Measurements from ENCODE around the gene SOBP.

The SOBP gene

DNA sequence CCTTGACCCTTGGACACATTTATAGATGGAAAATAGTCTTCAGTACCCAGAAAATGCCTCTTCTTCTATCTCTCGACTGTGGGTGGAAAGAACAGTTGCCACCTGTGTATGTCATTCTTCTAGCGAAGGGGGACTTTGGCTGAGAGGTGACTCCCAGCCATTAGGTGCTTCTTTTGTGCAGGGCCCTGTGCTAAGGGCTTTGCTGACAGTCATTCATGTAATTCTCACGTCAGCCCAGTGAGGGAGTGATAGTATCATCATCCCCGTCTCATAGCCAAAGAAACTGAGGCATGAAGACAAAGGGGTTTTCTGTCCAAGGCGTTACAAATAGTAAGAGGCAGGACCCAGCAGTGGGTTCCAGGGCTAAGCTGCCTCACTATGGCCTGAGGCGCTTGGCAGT, 173.4 kb downstream of the SOBP start:
- no peak for DNase-seq

DNA sequence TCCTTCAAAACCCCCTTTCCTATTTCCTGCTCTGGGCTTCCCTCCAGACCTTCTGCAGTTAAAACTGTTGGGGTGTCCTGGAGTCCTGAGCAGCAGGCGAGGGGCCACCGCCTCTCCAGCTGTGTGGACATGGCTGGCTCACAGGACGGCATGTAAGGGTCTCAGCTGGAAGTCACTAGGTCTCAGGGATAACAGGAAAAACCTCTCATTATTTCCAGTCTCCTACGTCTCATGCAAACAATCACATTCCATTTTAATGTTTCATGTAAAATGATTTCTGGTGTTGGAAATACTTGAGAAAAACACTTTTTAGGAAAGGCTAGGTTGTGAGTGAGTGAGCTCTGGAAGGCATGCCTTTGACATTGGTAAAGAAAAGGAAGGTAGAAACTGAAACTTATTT, 175.5 kb downstream of the SOBP start:
- DNase-seq, result no peak

GRCh38 chr6:107666084-107666980, 176.4 kb downstream of the SOBP start:
- no peak for DNase-seq

GRCh38 chr6:107666981-107667601, 177.2 kb downstream of the SOBP start:
- DNase-seq, result no peak

GRCh38 chr6:107667790-107668189, 177.9 kb downstream of the SOBP start:
- DNase-seq, result no peak

GRCh38 chr6:107668743-107669474, 179.0 kb downstream of the SOBP start:
- peak; percentile 23 for DNase-seq

GRCh38 chr6:107670792-107671199, 180.9 kb downstream of the SOBP start:
- no peak for DNase-seq

DNA sequence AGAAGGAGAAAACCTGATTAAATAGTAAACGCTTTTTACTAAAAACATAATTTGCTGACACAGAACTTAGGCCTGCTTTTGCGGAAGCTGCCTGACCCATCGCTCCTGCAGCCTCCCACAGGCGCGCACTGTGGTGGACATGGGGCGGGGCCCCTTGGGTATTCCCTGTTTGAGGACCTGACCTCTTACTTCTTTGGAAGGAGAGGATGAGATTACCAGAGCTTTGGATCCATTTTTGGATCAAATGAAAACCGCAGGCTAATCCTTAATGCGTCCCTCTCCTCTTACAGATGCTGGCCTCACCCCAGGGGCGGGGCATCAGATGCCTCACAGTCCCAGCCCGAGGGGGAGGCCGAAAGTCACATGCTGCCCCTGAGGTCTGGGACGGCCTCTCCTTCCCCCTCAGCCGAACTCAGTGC, 183.2 kb downstream of the SOBP start:
- no peak for DNase-seq

- peak; percentile 87 for DNase-seq
Measured at GRCh38 chr6:107674995-107675738, 185.2 kb downstream of the SOBP start.

- DNase-seq, result no peak
Measured at GRCh38 chr6:107676042-107676441, 186.1 kb downstream of the SOBP start.

DNA sequence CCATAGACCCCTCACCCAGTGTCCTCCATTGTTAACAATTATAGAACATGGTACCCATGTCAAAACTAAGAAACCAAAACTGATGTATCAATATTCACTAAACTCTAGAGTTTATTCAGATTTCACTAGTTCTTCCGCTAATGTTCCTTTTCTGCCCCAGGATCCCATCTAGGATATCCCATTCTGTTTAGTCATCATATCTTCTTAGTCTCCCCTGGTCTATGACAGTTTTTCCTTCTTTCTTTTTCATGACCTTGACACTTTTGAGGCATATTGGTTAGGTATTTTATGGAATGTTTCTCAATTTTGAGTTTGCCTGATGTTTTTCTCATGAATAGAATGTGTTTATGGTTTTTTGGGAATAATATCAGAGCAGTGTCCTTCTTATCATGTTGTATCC, 187.5 kb downstream of the SOBP start:
- no peak for DNase-seq

DNA sequence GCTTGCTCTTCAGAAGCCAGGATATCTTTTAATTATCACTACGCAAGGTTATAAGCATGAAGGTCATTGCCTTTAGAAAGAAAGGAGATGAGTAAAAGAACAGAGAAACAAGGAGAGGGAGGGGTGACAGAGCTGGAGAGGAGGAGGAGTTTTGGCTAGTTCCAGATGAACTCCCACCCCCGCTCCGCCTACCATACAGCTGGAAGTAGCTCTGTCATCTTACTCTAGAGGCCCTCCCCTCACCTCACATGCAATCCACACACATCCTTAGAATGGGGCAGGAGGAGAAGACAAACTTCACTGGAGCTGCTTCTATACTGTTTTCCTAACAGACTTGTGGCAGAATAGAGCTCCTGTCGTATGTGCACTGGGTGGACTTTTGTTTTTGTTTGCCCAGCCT, 189.5 kb downstream of the SOBP start:
- DNase-seq, result no peak

- no peak for DNase-seq
Measured at GRCh38 chr6:107682721-107683120, 192.8 kb downstream of the SOBP start.

- DNase-seq, result no peak
Measured at GRCh38 chr6:107683183-107683582, 193.3 kb downstream of the SOBP start.

- no peak for DNase-seq
Measured at GRCh38 chr6:107684996-107685395, 195.1 kb downstream of the SOBP start.

DNA sequence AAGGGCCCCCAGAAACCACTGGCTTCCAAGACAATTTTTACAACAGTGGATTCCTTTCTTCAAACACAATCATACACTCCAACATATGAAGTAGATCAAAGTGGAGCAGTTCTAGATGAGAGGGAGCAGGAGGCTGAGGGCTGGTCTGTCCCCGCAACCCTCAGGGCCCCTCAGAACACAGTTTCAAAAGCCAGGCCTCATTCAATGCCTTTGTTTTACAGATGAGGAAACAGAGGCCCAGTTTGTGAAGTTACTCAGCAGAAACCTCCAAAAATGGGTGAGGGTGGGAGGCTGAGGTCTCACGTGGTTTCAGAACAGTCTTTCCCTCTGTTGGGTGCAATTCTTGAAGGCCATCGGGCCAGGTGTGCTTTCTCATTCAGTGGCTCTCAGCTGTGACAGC, 199.3 kb downstream of the SOBP start:
- no peak for DNase-seq

GRCh38 chr6:107689951-107690642, 200.2 kb downstream of the SOBP start:
- DNase-seq, result no peak

GRCh38 chr6:107690643-107691061, 200.7 kb downstream of the SOBP start:
- no peak for DNase-seq

DNA sequence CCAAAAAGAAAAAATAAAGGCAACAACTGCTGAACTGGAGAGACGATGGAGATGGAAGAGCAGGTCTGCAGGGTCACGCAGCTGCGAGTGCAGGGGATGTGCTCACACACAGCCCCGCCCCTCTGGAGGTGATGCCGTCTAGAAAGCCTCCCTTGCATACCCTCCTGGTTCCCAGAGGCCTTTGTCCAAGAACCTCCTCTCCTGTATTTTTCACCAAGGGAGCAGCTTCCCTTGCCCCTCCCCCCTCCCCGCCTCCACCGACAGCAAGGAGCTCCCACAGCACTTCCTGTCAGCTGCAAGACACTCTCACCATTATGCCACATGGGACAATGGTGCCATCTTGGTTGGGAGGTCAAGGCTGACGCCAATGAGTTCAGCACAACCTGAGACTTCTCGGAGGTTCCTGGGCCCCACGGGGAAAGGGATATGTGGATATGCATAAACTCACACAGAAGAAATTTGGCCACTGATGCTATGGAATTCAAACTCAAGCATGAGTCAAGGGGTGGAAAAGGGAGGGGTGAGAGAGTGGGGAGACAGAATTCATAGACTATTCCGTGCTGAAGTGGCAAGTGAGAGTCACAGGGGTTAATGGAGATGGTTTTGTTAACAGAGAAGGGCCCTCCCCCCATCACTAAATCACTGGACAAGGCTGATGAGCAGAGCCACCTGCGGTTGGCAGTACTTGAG, 201.3 kb downstream of the SOBP start:
- DNase-seq, result no peak

DNA sequence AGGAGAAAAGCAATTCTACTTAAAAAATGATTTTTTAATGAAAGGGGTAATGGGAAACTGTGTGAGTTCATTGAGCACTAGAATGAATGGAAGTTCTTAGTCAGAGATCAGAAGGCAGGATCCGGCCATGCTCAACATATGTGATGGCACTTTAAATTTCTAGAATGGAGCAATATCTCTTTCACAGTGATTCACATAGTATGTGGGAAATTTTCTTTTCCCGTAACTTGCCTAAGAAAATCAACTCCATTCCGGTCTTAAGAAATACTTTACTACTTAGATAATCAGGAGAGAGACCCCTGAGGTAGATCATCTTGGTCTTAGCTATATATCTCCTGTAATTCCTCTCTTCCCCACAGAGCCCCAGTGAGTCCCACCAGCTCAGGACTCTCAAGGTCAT, 202.4 kb downstream of the SOBP start:
- DNase-seq, result no peak

GRCh38 chr6:107695061-107695720, 205.3 kb downstream of the SOBP start:
- DNase-seq, result no peak
